H1 (cell line): ENCODE data around the gene APOL2. TPM values are rescaled to one million over a fixed set of nuclear protein-coding genes. Genes with fewer than 3 reads are reported as not detected.
A peak's percentile ranks its signal among the peaks of the same experiment; 100 is the strongest.

Experiments used
- CTCF ChIA-PET: fragments of 300-600 bp; sonication (Branson Sonifier 250); formaldehyde crosslinking; loops from one replicate; lab custom pipeline; 2021; ENCODE audit not compliant: partially characterized antibody; lab: Charles Lee
- POLR2A ChIA-PET: fragments of 300-600 bp; sonication (Branson Sonifier 250); formaldehyde crosslinking; loops from one replicate; lab custom pipeline; 2021; ENCODE audit warnings: inconsistent platforms; ENCODE audit not compliant: partially characterized antibody; lab: Charles Lee
- DNase-seq, 2 experiments: peaks; one replicate each; pipeline versions ENCODE4 v3.0.0 to v3.0.0-alpha.2; 2010 to 2022; ENCODE audit warnings: low spot score in 2 of 2, low read depth in 1 of 2, mixed read lengths in 1 of 2
- FAIRE-seq: peaks from 2 replicates; lab custom pipeline; 2011; peaks lifted over from hg19 to GRCh38; lab: Jason Lieb, UNC
- H2AFZ ChIP-seq: 2 replicates; pipeline ENCODE4 v1.8.1; 2012; ENCODE audit warnings: low read length, inconsistent platforms
- H2AK5ac ChIP-seq: 2 replicates; pipeline ENCODE4 v1.6.1; 2013; ENCODE audit warnings: low read depth, low read length
- H2BK120ac ChIP-seq: replicated peaks from 2 replicates; pipeline ENCODE3; 2013; ENCODE audit warnings: low read depth, low read length, inconsistent platforms
- H2BK12ac ChIP-seq: 2 replicates; pipeline ENCODE4 v1.6.1; 2013; ENCODE audit warnings: low read depth, low read length
- H2BK15ac ChIP-seq: 2 replicates; pipeline ENCODE4 v1.6.1; 2013; ENCODE audit warnings: low read length
- H2BK20ac ChIP-seq: 2 replicates; pipeline ENCODE4 v1.6.1; 2013; ENCODE audit warnings: low read length
- H2BK5ac ChIP-seq: 2 replicates; pipeline ENCODE4 v1.6.1; 2013; ENCODE audit warnings: low read depth, low read length
- H3K14ac ChIP-seq: 2 replicates; pipeline ENCODE4 v1.6.1; 2013; ENCODE audit warnings: inconsistent platforms; ENCODE audit not compliant: insufficient read length
- H3K18ac ChIP-seq: 2 replicates; pipeline ENCODE4 v1.6.1; 2013; ENCODE audit warnings: low read length; ENCODE audit errors: extremely low read depth
- H3K23ac ChIP-seq: 2 replicates; pipeline ENCODE4 v1.6.1; 2013; ENCODE audit warnings: inconsistent platforms; ENCODE audit not compliant: insufficient read length
- H3K23me2 ChIP-seq: 2 replicates; pipeline ENCODE4 v1.6.1; 2013; ENCODE audit warnings: low read depth, low read length
- H3K27ac ChIP-seq: 2 replicates; pipeline ENCODE4 v1.6.1; 2011; ENCODE audit warnings: low read depth, low read length, inconsistent platforms
- H3K27me3 ChIP-seq, 4 experiments: replicated peaks in 1 of 4; 1 replicate in 1 of 4; 2 replicates in 3 of 4; pipeline versions ENCODE4 v1.6.1 to v1.8.1; 2011 to 2013; ENCODE audit warnings: low read length in 3 of 4, mild to moderate bottlenecking in 3 of 4, inconsistent platforms in 2 of 4, mixed read lengths in 2 of 4, moderate library complexity in 1 of 4; ENCODE audit not compliant: control insufficient read depth in 3 of 4, insufficient read depth in 3 of 4; ENCODE audit errors: extremely low read depth in 1 of 4
- H3K36me3 ChIP-seq, 4 experiments: 2 replicates each; pipeline versions ENCODE4 v1.6.1 to v1.8.1; 2011 to 2013; ENCODE audit warnings: mild to moderate bottlenecking in 4 of 4, low read length in 3 of 4, moderate library complexity in 2 of 4, control low read depth in 1 of 4, inconsistent platforms in 1 of 4; ENCODE audit not compliant: insufficient read depth in 4 of 4, control insufficient read depth in 2 of 4
- H3K4ac ChIP-seq: replicated peaks from 2 replicates; pipeline ENCODE3; 2013; ENCODE audit warnings: low read length, low read depth, mixed read lengths, inconsistent platforms; ENCODE audit not compliant: insufficient read length
- H3K4me1 ChIP-seq, 4 experiments: replicated peaks in 1 of 4; 1 replicate in 1 of 4; 2 replicates in 3 of 4; pipeline versions ENCODE4 v1.6.1 to v1.8.1; 2011 to 2013; ENCODE audit warnings: low read length in 3 of 4, inconsistent platforms in 2 of 4, mixed read lengths in 1 of 4; ENCODE audit not compliant: insufficient read depth in 4 of 4, control insufficient read depth in 3 of 4
- H3K4me2 ChIP-seq, 2 experiments: 2 replicates each; pipeline versions ENCODE4 v1.6.1 to v1.8.1; 2011 to 2013; ENCODE audit warnings: low read depth in 2 of 2, low read length in 2 of 2, control low read depth in 1 of 2, inconsistent platforms in 1 of 2, mild to moderate bottlenecking in 1 of 2; ENCODE audit not compliant: insufficient read depth in 1 of 2
- H3K4me3 ChIP-seq, 4 experiments: fragments of 200-600, 300-600 bp in 1 of 4; sonication (generic), shearing (Covaris generic), sonication (Bioruptor Twin) in 1 of 4; 2 replicates each; pipeline versions ENCODE4 v1.5.1 to v1.8.1; 2011 to 2016; ENCODE audit warnings: low read length in 4 of 4, low read depth in 3 of 4, control low read depth in 2 of 4, inconsistent platforms in 2 of 4, mild to moderate bottlenecking in 2 of 4, mixed read lengths in 1 of 4, moderate library complexity in 1 of 4; ENCODE audit not compliant: insufficient read depth in 2 of 4; ENCODE audit errors: extremely low read depth in 1 of 4
- H3K56ac ChIP-seq: replicated peaks from 2 replicates; pipeline ENCODE3; 2013; ENCODE audit warnings: low read depth, mild to moderate bottlenecking, mixed read lengths, low read length, inconsistent platforms; ENCODE audit not compliant: insufficient read length
- H3K79me1 ChIP-seq: 2 replicates; pipeline ENCODE4 v1.6.1; 2013; ENCODE audit warnings: low read depth, low read length, control low read depth
- H3K79me2 ChIP-seq, 2 experiments: 2 replicates each; pipeline versions ENCODE4 v1.6.1 to v1.8.1; 2012 to 2013; ENCODE audit warnings: low read length in 2 of 2, mild to moderate bottlenecking in 2 of 2, inconsistent platforms in 1 of 2; ENCODE audit not compliant: insufficient read depth in 2 of 2, control insufficient read depth in 1 of 2
- H3K9ac ChIP-seq, 4 experiments: replicated peaks in 1 of 4; 1 replicate in 1 of 4; 2 replicates in 3 of 4; pipeline versions ENCODE4 v1.6.1 to v1.8.1; 2011 to 2013; ENCODE audit warnings: low read depth in 3 of 4, low read length in 3 of 4, control low read depth in 2 of 4, mild to moderate bottlenecking in 2 of 4, moderate library complexity in 2 of 4, inconsistent platforms in 1 of 4; ENCODE audit errors: extremely low read depth in 1 of 4
- H3K9me3 ChIP-seq, 2 experiments: 2 replicates each; pipeline versions ENCODE4 v1.6.1 to v1.8.1; 2012 to 2013; ENCODE audit warnings: mild to moderate bottlenecking in 2 of 2, moderate library complexity in 2 of 2, control low read depth in 1 of 2, inconsistent platforms in 1 of 2, low read depth in 1 of 2, low read length in 1 of 2, mixed read lengths in 1 of 2; ENCODE audit not compliant: insufficient read depth in 2 of 2
- H4K20me1 ChIP-seq, 2 experiments: replicated peaks in 1 of 2; 2 replicates each; pipeline versions ENCODE3 to v1.8.1; 2011 to 2013; ENCODE audit warnings: inconsistent platforms in 2 of 2, low read length in 2 of 2, mild to moderate bottlenecking in 1 of 2; ENCODE audit not compliant: insufficient read depth in 2 of 2, control insufficient read depth in 1 of 2
- H4K5ac ChIP-seq: 2 replicates; pipeline ENCODE4 v1.6.1; 2013; ENCODE audit warnings: low read length, low read depth, mixed read lengths, inconsistent platforms; ENCODE audit not compliant: insufficient read length
- H4K8ac ChIP-seq: 2 replicates; pipeline ENCODE4 v1.8.0; 2013; ENCODE audit warnings: mild to moderate bottlenecking, moderate library complexity, low read length, inconsistent platforms; ENCODE audit not compliant: insufficient read depth; ENCODE audit errors: extremely low read depth
- H4K91ac ChIP-seq: replicated peaks from 2 replicates; pipeline ENCODE3; 2013; ENCODE audit warnings: low read length, mixed read lengths, inconsistent platforms; ENCODE audit not compliant: insufficient read length
- CTBP2 ChIP-seq: IDR thresholded peaks from 2 replicates; pipeline ENCODE4 v1.7.0; 2011; ENCODE audit warnings: borderline replicate concordance, mild to moderate bottlenecking, moderate library complexity, mixed read lengths, low read length; ENCODE audit not compliant: insufficient read depth, insufficient read length
- HDAC2 ChIP-seq, 2 experiments: fragments of 300-600 bp in 1 of 2; sonication (generic) in 1 of 2; IDR thresholded peaks; 2 replicates each; pipeline ENCODE4 v1.6.1; 2011 to 2012; ENCODE audit warnings: low read depth in 2 of 2, low read length in 2 of 2, mild to moderate bottlenecking in 2 of 2, moderate library complexity in 2 of 2, borderline replicate concordance in 1 of 2, inconsistent platforms in 1 of 2
- POLR2A ChIP-seq, 2 experiments: IDR thresholded peaks; 1 replicate in 1 of 2; 2 replicates in 1 of 2; pipeline ENCODE4 v1.6.1; 2011; ENCODE audit warnings: low read depth in 2 of 2, low read length in 2 of 2, mild to moderate bottlenecking in 2 of 2; ENCODE audit errors: control extremely low read depth in 1 of 2
- RBBP5 ChIP-seq: IDR thresholded peaks from 2 replicates; pipeline ENCODE4 v1.7.1; 2012; ENCODE audit warnings: low read depth, mild to moderate bottlenecking, inconsistent platforms, low read length, moderate library complexity, borderline replicate concordance
- RNF2 ChIP-seq: fragments of 200-900, 300-1000 bp; sonication (generic); IDR thresholded peaks from 2 replicates; pipeline ENCODE4 v1.7.1; 2016; ENCODE audit warnings: borderline replicate concordance, low read depth, mild to moderate bottlenecking, antibody characterized with exemption, low read length; ENCODE audit not compliant: poor library complexity, severe bottlenecking; ENCODE audit errors: missing control alignments
- SP2 ChIP-seq: IDR thresholded peaks from 2 replicates; pipeline ENCODE4 v1.6.1; 2012; ENCODE audit warnings: mild to moderate bottlenecking, low read length, inconsistent platforms
- WGBS, 2 experiments: shearing (Covaris generic) in 1 of 2; methylation state at CpG; one replicate each; pipeline versions ENCODE4 v1.1.6 to v1.1.7; 2013 to 2015; ENCODE audit warnings: low lambda C conversion rate in 2 of 2, mixed read lengths in 2 of 2, inconsistent platforms in 1 of 2, low coverage in 1 of 2, missing lambda C conversion rate in 1 of 2; ENCODE audit not compliant: insufficient replicate concordance in 2 of 2, insufficient coverage in 1 of 2, insufficient read length in 1 of 2; ENCODE audit errors: extremely low coverage in 1 of 2, missing lambda C conversion rate in 1 of 2; 5-methylcytosine and 5-hydroxymethylcytosine counted together
- polyA plus RNA-seq, 7 experiments: library from polyadenylated mRNA; depleted of rRNA in 3 of 7; stranded (reverse) in 5 of 7; unstranded in 2 of 7; fragments of >200 nt in 5 of 7; fragments of 200-250 nt in 2 of 7; gene quantifications; 1 replicate in 5 of 7; 2 replicates in 1 of 7; 4 replicates in 1 of 7; pipeline versions ENCODE4 v1.2.1 to v1.2.3, GENCODE V29; 2011 to 2013; ENCODE audit warnings: missing spikeins in 2 of 7, mixed read lengths in 2 of 7
- total RNA-seq: library from RNA; stranded (reverse); fragmentation: NEBNext Ultra II Directional; extraction: Animal tissue kit (Norgen Biotek cat#: 25700); gene quantifications from 2 replicates; pipeline ENCODE4 v1.2.1, GENCODE V29; 2021
- TF ChIP-seq, protein P1 (sequence below), 3 experiments: IDR thresholded peaks; 1 replicate in 2 of 3; 2 replicates in 1 of 3; pipeline versions ENCODE4 v1.5.1 to v1.6.1; 2011; ENCODE audit warnings: low read length in 3 of 3, mild to moderate bottlenecking in 3 of 3, inconsistent platforms in 2 of 3, low read depth in 1 of 3, moderate library complexity in 1 of 3; ENCODE audit not compliant: insufficient read depth in 1 of 3; ENCODE audit errors: control extremely low read depth in 1 of 3

The APOL2 gene
- total and polyA plus RNA-seq, 2 of the 8 experiments (the other 6 are each of a cell fraction or from before 2014, with no cell fraction given): 8.1 to 11.0 TPM

DNA sequence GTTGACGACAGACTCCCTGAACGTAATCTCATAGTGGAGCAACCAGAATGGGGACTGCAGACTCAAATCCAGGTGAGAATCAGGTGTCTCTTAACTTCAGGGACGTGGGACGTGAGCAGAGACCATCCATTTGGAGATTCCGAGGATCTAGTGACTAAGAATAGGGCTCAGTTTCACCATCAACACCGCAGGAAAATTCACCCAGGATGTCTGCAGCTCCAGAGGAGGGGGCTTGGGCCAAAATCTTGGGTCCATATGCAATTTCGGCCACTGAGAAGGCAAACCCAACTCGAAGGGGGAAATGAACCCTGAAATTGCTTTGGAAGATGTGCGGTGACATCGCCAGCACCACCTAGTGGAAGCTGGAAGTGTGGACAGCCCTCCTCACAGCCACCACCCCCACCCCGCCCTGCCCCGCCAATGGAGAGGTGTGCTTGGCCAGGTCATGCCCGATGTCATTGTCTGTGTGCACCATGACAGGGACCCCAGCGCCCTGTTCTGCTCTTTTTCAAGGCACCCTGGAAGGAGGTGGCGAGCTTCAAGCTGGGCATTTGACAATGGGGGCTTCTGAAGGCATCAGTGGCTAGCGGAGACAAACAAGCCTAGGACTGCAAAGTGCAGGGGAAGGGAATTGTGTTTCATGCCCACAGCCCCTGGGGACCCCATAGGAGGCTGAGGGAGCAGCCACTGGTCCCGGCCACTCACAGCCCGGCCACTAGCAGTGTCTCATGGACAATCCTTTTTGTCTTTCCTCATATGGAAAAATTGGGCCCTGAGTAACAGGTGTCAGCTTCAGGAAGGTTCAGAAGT lies 38.4 kb upstream of the APOL2 start:
- 0 out of 2 replicates have a peak, but pooled peaks cover 1% of the 10 kb centered on the region for H3K23me2 ChIP-seq
- DNase-seq (peak; percentile 56 to 77), FAIRE-seq (no peak)
- H3K79me1 ChIP-seq: no peaks in the 10 kb centered on the region
- H3K36me3 ChIP-seq: peaks cover 7 to 14% (median 11%) of the 10 kb centered on the region in 4 experiments
- peaks cover 0 to 4% of the 10 kb centered on the region in 2 experiments for H4K20me1 ChIP-seq
- no peak overlapping the region for H2BK5ac ChIP-seq
- peak overlapping the region; percentile 9 to 64; a peak in 3 of 4 replicates for H3K4me2 ChIP-seq
- ChIA-PET CTCF (interaction anchor here (0.7 to 4.5 kb wide), 33 partner anchors 8 to 209 kb away, joined by 3 to 20 read pairs (median 6); partner anchors contain the start of gene APOL2), POLR2A (interaction anchor here (0.8 to 2.1 kb wide), 10 partner anchors 9 to 232 kb away, joined by 3 to 7 read pairs (median 4); partner anchors contain the start of genes APOL2 and TXN2)
- H3K56ac ChIP-seq: no peak overlapping the region
- no peak overlapping the region for H3K18ac ChIP-seq
- H3K4me1 ChIP-seq: no peaks in the 10 kb centered on the region; a peak in 3 of 7 replicates
- H3K9ac ChIP-seq: no peak overlapping the region
- WGBS, 2 experiments: 44% methylated on average over 18 of the region's 18 CpGs; no CpG with 5 or more reads in 1 of the 2 experiments
- H2BK15ac ChIP-seq: no peak overlapping the region
- no peak overlapping the region for H3K23ac ChIP-seq
- H3K4ac ChIP-seq: no peak overlapping the region
- no peak overlapping the region for H3K14ac ChIP-seq
- H4K91ac ChIP-seq: no peak overlapping the region
- no peak overlapping the region for H2AK5ac ChIP-seq
- H4K8ac ChIP-seq: no peak overlapping the region
- H3K4me3 ChIP-seq: peak overlapping the region in 1 of 4 experiments; percentile 39; a peak in 4 of 8 replicates
- H2AFZ ChIP-seq: peak overlapping the region; percentile 47; the same call in 1 of the 2 replicates
- H3K27ac ChIP-seq: no peak overlapping the region
- no peaks in the 10 kb centered on the region for H3K79me2 ChIP-seq
- H3K27me3 ChIP-seq: no peaks in the 10 kb centered on the region
- H4K5ac ChIP-seq: no peak overlapping the region
- H2BK20ac ChIP-seq: no peak overlapping the region
- H2BK12ac ChIP-seq: no peak overlapping the region
- H3K9me3 ChIP-seq: no peaks in the 10 kb centered on the region
- H2BK120ac ChIP-seq: no peak overlapping the region
- no peak for TF ChIP-seq RBBP5
- no peak for TF ChIP-seq RNF2
- TF ChIP-seq POLR2A (IDR thresholded peaks at IDR 0.05; ENCODE audit: control extremely low read depth in 1 of 2, low read depth in 2 of 2, low read length in 2 of 2): 0 out of 3 replicates have a peak, but pooled peaks of 1 of the 2 experiments have one; percentile 17
- TF ChIP-seq SP2: no peak
- TF ChIP-seq, protein P1, sequence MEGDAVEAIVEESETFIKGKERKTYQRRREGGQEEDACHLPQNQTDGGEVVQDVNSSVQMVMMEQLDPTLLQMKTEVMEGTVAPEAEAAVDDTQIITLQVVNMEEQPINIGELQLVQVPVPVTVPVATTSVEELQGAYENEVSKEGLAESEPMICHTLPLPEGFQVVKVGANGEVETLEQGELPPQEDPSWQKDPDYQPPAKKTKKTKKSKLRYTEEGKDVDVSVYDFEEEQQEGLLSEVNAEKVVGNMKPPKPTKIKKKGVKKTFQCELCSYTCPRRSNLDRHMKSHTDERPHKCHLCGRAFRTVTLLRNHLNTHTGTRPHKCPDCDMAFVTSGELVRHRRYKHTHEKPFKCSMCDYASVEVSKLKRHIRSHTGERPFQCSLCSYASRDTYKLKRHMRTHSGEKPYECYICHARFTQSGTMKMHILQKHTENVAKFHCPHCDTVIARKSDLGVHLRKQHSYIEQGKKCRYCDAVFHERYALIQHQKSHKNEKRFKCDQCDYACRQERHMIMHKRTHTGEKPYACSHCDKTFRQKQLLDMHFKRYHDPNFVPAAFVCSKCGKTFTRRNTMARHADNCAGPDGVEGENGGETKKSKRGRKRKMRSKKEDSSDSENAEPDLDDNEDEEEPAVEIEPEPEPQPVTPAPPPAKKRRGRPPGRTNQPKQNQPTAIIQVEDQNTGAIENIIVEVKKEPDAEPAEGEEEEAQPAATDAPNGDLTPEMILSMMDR (IDR thresholded peaks at IDR 0.05; ENCODE audit: control extremely low read depth in 1 of 3, insufficient read depth in 1 of 3, low read depth in 1 of 3, low read length in 3 of 3): peak; percentile 71 to 94 (median 86)
- peak in 1 of 2 experiments; percentile 12; a peak in 1 of 4 replicates for TF ChIP-seq HDAC2 (IDR thresholded peaks at IDR 0.05; ENCODE audit: borderline replicate concordance in 1 of 2, low read depth in 2 of 2, low read length in 2 of 2)
- TF ChIP-seq CTBP2: no peak
